Esophagus squamous epithelium (tissue), 4 donors: ENCODE results near the gene GDPD5.

Source experiments
- CTCF ChIP-seq, 6 experiments: fragments of 450-650 bp in 4 of 6; fragments of 200-600 bp in 2 of 6; sonication (generic) in 2 of 6; IDR thresholded peaks; one replicate each; pipeline ENCODE4 v1.5.1; 2016 to 2019; ENCODE audit warnings: antibody characterized with exemption in 6 of 6, mild to moderate bottlenecking in 4 of 6, moderate library complexity in 4 of 6
- POLR2A ChIP-seq, 4 donors: fragments of 450-650 bp; IDR thresholded peaks; one replicate each; pipeline ENCODE4 v1.6.1; 2017; ENCODE audit warnings: antibody characterized with exemption in 4 of 4, mild to moderate bottlenecking in 4 of 4, moderate library complexity in 3 of 4

- TF ChIP-seq CTCF (IDR thresholded peaks at IDR 0.05) (no peak), POLR2A (IDR thresholded peaks at IDR 0.05) (no peak)
Observed at GRCh38 chr11:75433443-75433842, 92.3 kb downstream of the GDPD5 start.
